Measurements from ENCODE around the gene SLC12A4. TPM values are rescaled to one million over a fixed set of nuclear protein-coding genes. Genes with fewer than 3 reads are reported as not detected.

The SLC12A4 gene
- polyA plus RNA-seq, 1 donor (not counting 4 experiments of a cell fraction or from before 2014, with no cell fraction given): 59.3 TPM

GRCh38 chr16:67941469-67942199 lies 26.8 kb downstream of the SLC12A4 start:
- Histone ChIP-seq H2AFZ (ENCODE audit: control insufficient read depth, low read length) (no peak overlapping the region), H3K27ac (ENCODE audit: control insufficient read depth, insufficient read depth, low read length) (no peak overlapping the region), H3K27me3 (ENCODE audit: control insufficient read depth, extremely low read depth, insufficient read depth, low read length) (no peaks in the 10 kb centered on the region), H3K4me3 (ENCODE audit: control insufficient read depth in 2 of 3, extremely low read depth in 1 of 3, insufficient read depth in 2 of 3, low read depth in 1 of 3, low read length in 3 of 3) (no peak overlapping the region), H3K9me3 (ENCODE audit: control insufficient read depth, low read depth, low read length) (no peaks in the 10 kb centered on the region), H3K36me3 (ENCODE audit: control insufficient read depth in 2 of 2, extremely low read depth in 1 of 2, insufficient read depth in 2 of 2, low read length in 2 of 2) (peaks cover 44 to 48% of the 10 kb centered on the region in 2 experiments), H3K9ac (ENCODE audit: control insufficient read depth, extremely low read depth, insufficient read depth, low read length) (no peak overlapping the region), H3K9me1 (ENCODE audit: control insufficient read depth, extremely low read depth, insufficient read depth, low read length) (peaks cover 3% of the 10 kb centered on the region), H3K4me1 (ENCODE audit: control insufficient read depth, extremely low read depth, insufficient read depth, low read length) (peaks cover 7% of the 10 kb centered on the region), H4K20me1 (ENCODE audit: control insufficient read depth, extremely low read depth, insufficient read depth, low read length) (peaks cover 3% of the 10 kb centered on the region), H3K4me2 (ENCODE audit: control insufficient read depth, extremely low read depth, insufficient read depth, low read depth, low read length) (no peak overlapping the region), H3K79me2 (ENCODE audit: control insufficient read depth, insufficient read depth, low read length) (peaks cover 5% of the 10 kb centered on the region)
- TF ChIP-seq CTCF (optimal IDR thresholded peaks at IDR 0.05 in 1 of 3, IDR thresholded peaks at IDR 0.05 in 1 of 3, conservative IDR thresholded peaks at IDR 0.05 in 1 of 3; ENCODE audit: extremely low read depth in 1 of 3, insufficient read depth in 2 of 3, low read length in 3 of 3) (no peak), EZH2 (IDR thresholded peaks at IDR 0.05; ENCODE audit: low read length) (no peak)
- FAIRE-seq (no peak), DNase-seq (ENCODE audit: low read depth, low spot score) (no peak)
- dilution Hi-C loops (cut with MboI; ENCODE audit: extremely low pct_ligation_motif_present, low sequenced_read_pairs): no loop called here

- peaks cover 3% of the 10 kb centered on the region for H3K9me1 ChIP-seq (ENCODE audit: control insufficient read depth, extremely low read depth, insufficient read depth, low read length)
- peaks cover 33 to 42% of the 10 kb centered on the region in 2 experiments for H3K36me3 ChIP-seq (ENCODE audit: control insufficient read depth in 2 of 2, extremely low read depth in 1 of 2, insufficient read depth in 2 of 2, low read length in 2 of 2)
- no peak for TF ChIP-seq EZH2 (IDR thresholded peaks at IDR 0.05; ENCODE audit: low read length)
- no peak for TF ChIP-seq CTCF (optimal IDR thresholded peaks at IDR 0.05 in 1 of 3, IDR thresholded peaks at IDR 0.05 in 1 of 3, conservative IDR thresholded peaks at IDR 0.05 in 1 of 3; ENCODE audit: extremely low read depth in 1 of 3, insufficient read depth in 2 of 3, low read length in 3 of 3)
- no peak overlapping the region for H3K27ac ChIP-seq (ENCODE audit: control insufficient read depth, insufficient read depth, low read length)
- H3K4me3 ChIP-seq (ENCODE audit: control insufficient read depth in 2 of 3, extremely low read depth in 1 of 3, insufficient read depth in 2 of 3, low read depth in 1 of 3, low read length in 3 of 3): no peak overlapping the region
- H3K27me3 ChIP-seq (ENCODE audit: control insufficient read depth, extremely low read depth, insufficient read depth, low read length): no peaks in the 10 kb centered on the region
- H3K9ac ChIP-seq (ENCODE audit: control insufficient read depth, extremely low read depth, insufficient read depth, low read length): no peak overlapping the region
- H3K9me3 ChIP-seq (ENCODE audit: control insufficient read depth, low read depth, low read length): no peaks in the 10 kb centered on the region
- dilution Hi-C loops (cut with MboI; ENCODE audit: extremely low pct_ligation_motif_present, low sequenced_read_pairs): no loop called here
- H4K20me1 ChIP-seq (ENCODE audit: control insufficient read depth, extremely low read depth, insufficient read depth, low read length): peaks cover 3% of the 10 kb centered on the region
- peaks cover 7% of the 10 kb centered on the region for H3K4me1 ChIP-seq (ENCODE audit: control insufficient read depth, extremely low read depth, insufficient read depth, low read length)
- no peak for DNase-seq (ENCODE audit: low read depth, low spot score)
- H3K79me2 ChIP-seq (ENCODE audit: control insufficient read depth, insufficient read depth, low read length): peaks cover 8% of the 10 kb centered on the region
- H3K4me2 ChIP-seq (ENCODE audit: control insufficient read depth, extremely low read depth, insufficient read depth, low read depth, low read length): no peak overlapping the region
- no peak overlapping the region for H2AFZ ChIP-seq (ENCODE audit: control insufficient read depth, low read length)
- no peak for FAIRE-seq
These were observed 27.9 kb downstream of the SLC12A4 start for GRCh38 chr16:67940446-67941089.

Measured in keratinocyte (primary cell).